Measurements from ENCODE around the gene CST7.
"Not testable (repeated sequence)": the region's sequence is repeated elsewhere in the genome, so short reads cannot be mapped to it uniquely, and the experiment has no call there.

Gene CST7

GRCh38 chr20:24929867-24930723, 19.0 kb upstream of the CST7 start:
- not testable (repeated sequence) for DNase-seq (ENCODE audit: low read depth)

DNA sequence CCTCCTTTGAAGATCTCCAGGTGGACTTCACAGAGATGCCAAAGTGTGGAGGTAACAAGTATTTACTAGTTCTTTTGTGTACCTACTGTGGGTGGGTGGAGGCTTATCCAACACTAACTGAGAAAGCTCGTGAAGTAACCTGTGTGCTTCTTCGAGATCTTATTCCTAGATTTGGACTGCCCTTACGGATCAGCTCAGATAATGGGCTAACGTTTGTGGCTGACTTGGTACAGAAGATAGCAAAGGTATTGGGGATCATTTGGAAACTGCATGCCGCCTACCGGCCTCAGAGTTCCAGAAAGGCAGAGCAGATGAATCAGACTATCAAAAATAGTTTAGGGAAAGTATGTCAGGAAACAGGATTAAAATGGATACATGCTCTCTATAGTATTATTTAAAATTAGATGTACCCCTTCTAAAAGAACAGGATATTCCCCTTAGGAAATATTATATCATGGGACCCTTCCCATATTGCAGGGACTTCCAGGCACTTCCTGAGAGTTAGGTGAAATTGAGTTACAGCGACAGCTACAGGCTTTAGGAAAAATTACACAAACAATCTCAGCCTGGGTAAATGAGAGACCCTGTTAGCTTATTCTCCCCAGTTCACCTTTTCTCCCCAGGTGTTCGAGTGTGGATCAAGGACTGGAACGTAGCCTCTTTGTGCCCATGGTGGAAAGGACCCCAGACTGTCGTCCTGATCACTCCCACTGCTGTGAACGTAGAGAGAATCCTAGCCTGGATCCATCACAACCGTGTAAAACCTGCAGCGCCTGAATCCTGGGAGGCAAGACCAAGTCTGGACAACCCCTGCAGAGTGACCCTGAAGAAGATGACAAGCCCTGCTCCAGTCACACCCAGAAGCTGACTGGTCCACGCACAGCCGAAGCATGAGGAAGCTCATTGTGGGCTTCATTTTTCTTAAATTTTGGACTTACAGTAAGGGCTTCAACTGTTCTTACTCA, 18.1 kb upstream of the CST7 start:
- not testable (repeated sequence) for DNase-seq (ENCODE audit: low read depth)

GRCh38 chr20:24931893-24932292, 17.2 kb upstream of the CST7 start:
- DNase-seq (ENCODE audit: low read depth), result peak; percentile 8

GRCh38 chr20:24933266-24933908, 15.7 kb upstream of the CST7 start:
- DNase-seq (ENCODE audit: low read depth), result no peak

DNA sequence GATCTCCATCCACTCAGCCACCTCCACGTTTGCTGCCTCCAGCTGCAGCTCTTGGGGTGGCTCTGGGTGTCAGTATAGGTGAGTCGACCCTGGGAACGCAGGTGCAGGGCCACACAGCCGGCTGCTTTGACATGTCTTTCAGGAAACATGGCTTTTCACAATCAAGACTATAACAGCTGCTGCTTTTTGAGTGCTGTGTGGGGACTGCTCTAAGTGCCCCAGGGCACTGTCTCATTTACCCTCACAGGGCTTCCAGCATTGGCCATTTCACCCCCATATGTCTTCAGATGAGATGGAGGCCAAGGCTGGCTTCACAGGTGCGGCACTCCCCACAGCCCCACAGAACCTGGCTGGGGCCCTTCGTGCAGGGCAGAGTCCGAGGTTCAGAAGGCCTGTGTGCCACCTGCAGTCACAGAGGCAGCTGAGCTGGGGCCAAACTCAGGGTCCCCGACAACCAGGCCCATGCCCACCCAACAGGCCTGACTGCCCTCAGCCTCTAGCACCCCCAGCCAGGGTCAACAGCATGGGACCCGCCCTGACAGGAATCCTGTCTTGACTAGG, 14.9 kb upstream of the CST7 start:
- DNase-seq (ENCODE audit: low read depth), result no peak

GRCh38 chr20:24934716-24935115, 14.4 kb upstream of the CST7 start:
- no peak for DNase-seq (ENCODE audit: low read depth)

DNA sequence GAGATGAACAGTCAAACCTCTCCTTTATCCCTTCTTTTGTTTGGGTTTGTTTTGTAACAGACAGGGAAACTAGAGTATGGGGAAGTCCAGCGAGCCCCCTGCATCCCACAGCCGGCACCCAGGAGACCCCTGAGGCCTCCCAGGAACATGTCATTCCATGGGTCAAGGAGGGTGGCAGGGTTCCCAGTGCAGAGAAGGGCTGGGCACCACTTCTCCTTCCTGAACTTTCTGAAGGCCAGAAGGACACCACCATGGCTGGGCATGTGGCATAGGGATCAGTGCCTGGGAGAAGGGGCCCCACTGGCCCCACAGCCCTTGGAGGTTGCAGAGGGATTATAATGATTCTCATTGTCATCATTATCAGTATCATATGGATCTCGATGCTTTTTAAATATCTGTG, 13.9 kb upstream of the CST7 start:
- DNase-seq (ENCODE audit: low read depth), result no peak

DNA sequence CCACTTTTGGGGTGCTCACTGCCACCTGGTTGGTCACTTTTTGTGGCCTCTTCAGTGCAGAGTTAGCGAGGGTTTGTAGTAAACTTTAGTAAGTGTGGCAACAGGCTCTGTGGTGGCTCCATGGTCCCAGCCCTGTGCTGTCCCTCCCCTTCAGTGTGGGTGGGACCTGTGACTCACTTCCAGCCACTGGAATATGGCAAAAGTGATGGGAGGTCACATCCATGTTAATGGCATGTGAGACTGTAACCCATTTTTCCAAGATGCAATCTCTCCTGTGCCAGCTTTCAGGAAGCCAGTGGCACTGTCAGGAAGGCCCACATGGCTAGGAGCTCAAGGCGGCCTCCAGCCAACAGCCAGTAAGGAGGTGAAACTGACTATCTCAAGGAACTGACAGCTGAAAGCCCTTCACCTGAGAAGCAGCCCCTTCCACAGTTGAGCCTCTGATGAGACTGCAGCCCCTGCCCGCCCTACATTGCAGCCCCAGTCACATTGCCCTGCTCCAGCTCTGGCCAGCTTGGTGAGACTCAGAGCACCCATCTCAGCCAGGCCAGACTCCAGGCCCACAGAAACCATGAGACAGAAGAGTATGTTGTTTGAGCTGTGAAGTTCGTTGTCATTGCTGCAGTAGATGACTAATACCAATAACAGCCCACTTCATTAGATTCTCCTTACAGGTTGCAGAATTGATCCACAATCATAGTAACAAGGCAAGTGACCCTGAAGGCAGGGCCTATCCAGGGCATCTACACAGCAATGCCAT, 13.1 kb upstream of the CST7 start:
- DNase-seq (ENCODE audit: low read depth), result no peak

DNA sequence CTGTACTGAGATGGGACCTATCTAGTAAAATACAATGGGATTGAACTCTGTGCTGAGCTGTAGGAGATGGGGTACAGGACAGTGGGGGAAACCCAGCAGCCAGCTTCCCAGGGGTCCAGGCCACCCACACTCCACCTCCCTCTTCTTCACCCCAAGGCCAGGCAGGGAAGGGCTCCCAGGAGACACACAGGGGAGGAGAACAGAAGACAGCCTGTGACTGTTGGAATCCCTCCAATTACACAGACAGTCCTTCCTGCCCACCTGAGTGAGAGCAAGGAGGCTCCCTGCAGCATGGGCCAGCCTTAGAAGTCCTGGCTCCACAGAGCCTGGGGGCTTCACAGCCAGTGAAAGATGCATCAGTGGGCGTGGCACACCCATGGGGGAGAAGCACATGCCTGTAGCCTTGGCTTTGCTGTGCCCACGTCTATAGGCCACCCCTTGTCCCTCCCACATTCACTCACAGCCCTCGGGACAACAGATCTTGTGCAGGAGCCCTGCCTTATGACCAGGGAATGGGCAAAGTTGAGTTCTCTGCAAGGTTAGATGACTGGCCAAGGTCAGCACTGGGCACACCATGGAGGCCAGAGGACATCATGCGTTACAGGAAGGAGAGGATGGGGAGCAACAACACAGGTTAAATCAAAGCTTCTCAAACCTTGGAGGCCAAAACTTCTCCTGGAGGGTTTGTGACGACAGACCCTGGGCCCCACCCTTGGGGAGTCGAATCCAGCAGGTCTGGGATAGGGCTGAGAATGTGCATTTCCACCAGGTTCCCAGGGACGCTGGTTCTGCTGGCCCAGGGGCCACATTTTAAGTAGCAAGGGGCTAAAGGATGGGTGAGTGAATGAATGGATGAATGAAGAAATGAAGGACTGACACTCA, 12.3 kb upstream of the CST7 start:
- no peak for DNase-seq (ENCODE audit: low read depth)

DNA sequence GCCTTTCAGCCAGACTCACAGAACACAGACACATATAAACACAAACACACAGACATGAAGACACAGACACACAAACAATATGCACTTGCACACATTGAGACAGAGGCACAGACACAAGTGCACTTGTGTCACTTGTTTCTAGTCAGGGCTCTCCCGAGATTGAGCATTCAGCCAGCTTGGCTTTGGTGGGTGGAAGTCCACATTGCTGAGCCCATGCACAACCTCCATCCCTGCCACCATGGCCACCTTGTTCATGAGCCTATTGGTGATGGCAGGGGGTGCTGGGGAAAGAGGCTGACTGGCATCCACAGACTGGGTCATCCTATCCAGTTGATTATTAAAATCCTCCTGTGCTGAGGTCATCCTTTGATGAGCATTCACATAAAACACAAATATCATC, 11.5 kb upstream of the CST7 start:
- no peak for DNase-seq (ENCODE audit: low read depth)

- no peak for DNase-seq (ENCODE audit: low read depth)
Observed at GRCh38 chr20:24938498-24938897, 10.6 kb upstream of the CST7 start.

DNA sequence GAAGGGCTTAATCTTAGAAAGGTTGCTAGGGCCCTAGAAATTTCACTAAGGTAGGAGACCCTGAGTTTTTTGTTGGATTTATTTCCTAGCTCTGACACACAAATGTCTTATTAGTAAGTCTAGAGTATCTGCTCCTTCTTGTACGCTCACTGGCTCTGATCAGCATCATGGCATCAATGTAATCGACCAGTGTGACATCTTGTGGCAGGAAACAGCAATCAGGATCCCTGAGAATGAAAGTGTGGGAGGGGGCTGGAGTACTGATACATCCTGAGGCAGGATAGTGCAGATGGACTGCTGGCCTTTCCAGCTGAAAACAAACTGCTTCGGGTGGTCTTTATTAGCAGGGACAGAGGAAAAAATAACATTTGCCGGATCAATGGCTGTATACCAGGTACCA, 10.0 kb upstream of the CST7 start:
- no peak for DNase-seq (ENCODE audit: low read depth)

DNA sequence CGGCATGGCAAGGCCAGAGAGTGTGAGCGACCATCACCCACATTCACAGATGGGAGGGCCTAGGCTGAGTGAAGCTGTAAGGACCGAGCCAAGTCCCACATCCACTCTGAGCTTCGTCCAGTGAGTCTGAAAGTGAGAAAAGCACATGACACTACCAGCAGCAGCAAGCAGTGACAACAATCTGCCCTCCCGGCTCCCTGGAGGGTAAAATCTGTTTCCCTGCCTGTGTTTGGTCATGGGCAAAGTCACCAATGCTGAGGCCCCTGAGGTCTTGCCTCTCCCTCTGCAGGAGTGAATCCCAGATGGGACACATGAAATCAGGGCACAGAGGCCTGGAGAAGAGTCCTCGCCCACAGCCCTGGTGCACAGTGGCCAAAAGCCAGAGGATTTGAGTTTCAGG, 6.4 kb upstream of the CST7 start:
- no peak for DNase-seq (ENCODE audit: low read depth)

DNA sequence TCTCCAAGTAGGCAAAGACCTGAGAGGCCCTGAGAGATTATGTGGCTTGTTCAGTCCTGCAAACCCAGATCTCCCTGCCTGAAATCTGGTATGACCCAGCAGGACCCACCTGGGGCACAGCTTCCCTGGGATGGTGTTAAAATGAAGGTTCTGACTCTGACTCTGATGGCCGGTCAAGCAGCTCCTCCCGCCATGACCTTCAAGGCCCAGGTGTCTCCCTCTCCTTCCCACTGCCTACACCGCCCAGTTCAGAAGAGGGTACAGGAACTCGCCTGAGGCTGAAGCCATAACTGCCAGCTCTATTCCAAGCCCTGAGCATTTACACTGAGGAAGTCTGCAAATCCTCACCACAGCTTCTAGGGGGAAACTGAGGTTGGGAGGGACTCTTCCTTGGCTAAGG, 5.9 kb upstream of the CST7 start:
- no peak for DNase-seq (ENCODE audit: low read depth)

GRCh38 chr20:24943731-24944130, 5.3 kb upstream of the CST7 start:
- no peak for DNase-seq (ENCODE audit: low read depth)

DNA sequence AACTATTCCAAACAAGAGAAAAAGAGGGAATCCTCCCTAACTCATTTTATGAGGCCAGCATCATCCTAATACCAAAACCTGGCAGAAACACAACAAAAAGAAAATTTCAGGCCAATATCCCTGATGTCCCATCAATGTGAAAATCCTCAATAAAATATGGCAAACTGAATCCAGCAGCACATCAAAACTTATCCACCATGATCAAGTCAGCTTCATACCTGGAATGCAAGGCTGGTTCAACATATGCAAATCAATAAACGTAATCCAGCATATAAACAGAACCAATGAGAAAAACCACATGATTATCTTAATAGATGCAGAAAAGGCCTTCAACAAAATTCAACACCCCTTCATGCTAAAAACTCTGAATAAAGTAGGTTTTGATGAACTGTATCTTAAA, 2.7 kb upstream of the CST7 start:
- DNase-seq (ENCODE audit: low read depth), result not testable (repeated sequence)

- not testable (repeated sequence) for DNase-seq (ENCODE audit: low read depth)
Observed at GRCh38 chr20:24948396-24948938, 602 bp upstream of the CST7 start.

DNA sequence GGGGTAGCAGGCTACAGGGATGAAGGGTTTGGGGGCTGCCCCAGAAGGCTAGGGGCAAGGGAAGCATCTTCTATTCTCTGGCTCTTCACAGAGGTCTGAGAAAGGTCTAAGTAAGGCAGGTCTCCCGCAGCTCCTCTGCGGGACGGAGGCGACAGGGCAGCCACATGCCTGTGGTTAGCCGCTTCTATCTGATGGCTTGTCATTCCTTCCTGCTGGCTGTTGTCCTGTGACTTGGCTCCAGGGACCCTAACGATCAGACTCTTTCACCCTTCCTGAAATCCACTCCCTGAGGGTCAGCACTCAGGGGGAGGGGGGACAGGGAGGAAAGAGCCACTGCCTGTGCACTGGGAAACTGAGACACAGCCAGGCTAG, 673 bp downstream of the CST7 start:
- DNase-seq (ENCODE audit: low read depth), result no peak

GRCh38 chr20:24950128-24950835, 1.2 kb downstream of the CST7 start:
- DNase-seq (ENCODE audit: low read depth), result no peak

Measured in ELR (cell line).